Activated naive CD4-positive, alpha-beta T cell treated with anti-CD3 and anti-CD28 coated beads for 36 hours (primary cell): ENCODE results near the gene PODNL1. TPM values are rescaled to one million over a fixed set of nuclear protein-coding genes. Genes with fewer than 3 reads are reported as not detected.

Experiments used
- CTCF ChIA-PET: fragments of 350-600 bp; sonication (Branson Sonifier 250); formaldehyde crosslinking; loops from one replicate; lab custom pipeline; 2021; ENCODE audit warnings: antibody characterized with exemption; lab: Charles Lee
- DNase-seq: peaks from one replicate; pipeline ENCODE4 v3.0.0-alpha.2; 2020
- H3K27ac Mint-ChIP-seq: one replicate; pipeline ENCODE4 v1.8.0; 2021; ENCODE audit warnings: mild to moderate bottlenecking, mixed read lengths
- H3K27me3 Mint-ChIP-seq: one replicate; pipeline ENCODE4 v1.8.0; 2021; ENCODE audit warnings: low read depth, mixed read lengths
- H3K36me3 Mint-ChIP-seq: one replicate; pipeline ENCODE4 v1.8.0; 2021; ENCODE audit warnings: low read depth, mixed read lengths
- H3K4me1 Mint-ChIP-seq: one replicate; pipeline ENCODE4 v1.8.0; 2021; ENCODE audit warnings: low read depth, mixed read lengths
- H3K4me3 Mint-ChIP-seq: one replicate; pipeline ENCODE4 v1.8.0; 2021; ENCODE audit warnings: mild to moderate bottlenecking, moderate library complexity, mixed read lengths
- H3K9me3 Mint-ChIP-seq: one replicate; pipeline ENCODE4 v1.8.0; 2021; ENCODE audit warnings: mixed read lengths
- intact Hi-C: fragments of 100-400 bp; cut with micrococcal nuclease; formaldehyde crosslinking; loops from one replicate; pipeline ENCODE4 v1.15.1; 2023
- total RNA-seq, 2 experiments: library from RNA; stranded (reverse); gene quantifications; one replicate each; pipeline ENCODE4 v1.2.3, GENCODE V29; 2021

Gene PODNL1
- total RNA-seq, 2 experiments from 2014 or later, result 0.29 TPM; not detected in 1

GRCh38 chr19:13896227-13896626, 42.0 kb downstream of the PODNL1 start:
- no peak for DNase-seq
- peaks cover 3% of the 10 kb centered on the region for H3K36me3 Mint-ChIP-seq
- CTCF ChIA-PET, result no interaction called here
- H3K4me3 Mint-ChIP-seq, result no peak overlapping the region
- no peaks in the 10 kb centered on the region for H3K9me3 Mint-ChIP-seq
- H3K4me1 Mint-ChIP-seq, result no peaks in the 10 kb centered on the region
- no peaks in the 10 kb centered on the region for H3K27me3 Mint-ChIP-seq
- no peak overlapping the region for H3K27ac Mint-ChIP-seq
- intact Hi-C loops, result no loop called here

GRCh38 chr19:13894552-13894951, 43.7 kb downstream of the PODNL1 start:
- intact Hi-C loops, result loop anchor here (5.0 kb wide), 1 partner anchor 288 kb away; no protein-coding TSS in a partner anchor
- no peaks in the 10 kb centered on the region for H3K9me3 Mint-ChIP-seq
- no peak overlapping the region for H3K27ac Mint-ChIP-seq
- H3K4me3 Mint-ChIP-seq, result no peak overlapping the region
- no peak for DNase-seq
- no peaks in the 10 kb centered on the region for H3K4me1 Mint-ChIP-seq
- peaks cover 3% of the 10 kb centered on the region for H3K36me3 Mint-ChIP-seq
- no peaks in the 10 kb centered on the region for H3K27me3 Mint-ChIP-seq
- CTCF ChIA-PET, result interaction anchor here (0.9 kb wide), 1 partner anchor 136 kb away, joined by 3 read pairs; no protein-coding TSS in a partner anchor

GRCh38 chr19:13892870-13893269, 45.3 kb downstream of the PODNL1 start:
- Mint-ChIP-seq H3K4me3 (no peak overlapping the region), H3K9me3 (no peaks in the 10 kb centered on the region), H3K4me1 (no peaks in the 10 kb centered on the region), H3K36me3 (peaks cover 3% of the 10 kb centered on the region), H3K27me3 (no peaks in the 10 kb centered on the region), H3K27ac (no peak overlapping the region)
- CTCF ChIA-PET, result interaction anchor here (1.1 to 1.3 kb wide), 2 partner anchors 14 to 30 kb away, joined by 3 to 4 read pairs; no protein-coding TSS in a partner anchor
- intact Hi-C loops, result loop anchor here (5.0 kb wide), 1 partner anchor 289 kb away; no protein-coding TSS in a partner anchor
- no peak for DNase-seq

- H3K4me1 Mint-ChIP-seq, result no peaks in the 10 kb centered on the region
- H3K27ac Mint-ChIP-seq, result no peak overlapping the region
- DNase-seq, result no peak
- intact Hi-C loops, result loop anchor here (5.0 kb wide), 1 partner anchor 292 kb away; no protein-coding TSS in a partner anchor
- H3K27me3 Mint-ChIP-seq, result no peaks in the 10 kb centered on the region
- CTCF ChIA-PET, result no interaction called here
- no peaks in the 10 kb centered on the region for H3K9me3 Mint-ChIP-seq
- no peak overlapping the region for H3K4me3 Mint-ChIP-seq
- H3K36me3 Mint-ChIP-seq, result peaks cover 3% of the 10 kb centered on the region
Observed at GRCh38 chr19:13890136-13890535, 48.1 kb downstream of the PODNL1 start.

- H3K27me3 Mint-ChIP-seq, result no peaks in the 10 kb centered on the region
- peaks cover 5% of the 10 kb centered on the region for H3K4me1 Mint-ChIP-seq
- intact Hi-C loops, result no loop called here
- no peaks in the 10 kb centered on the region for H3K9me3 Mint-ChIP-seq
- H3K36me3 Mint-ChIP-seq, result peaks cover 3% of the 10 kb centered on the region
- H3K27ac Mint-ChIP-seq, result no peak overlapping the region
- no peak for DNase-seq
- no peak overlapping the region for H3K4me3 Mint-ChIP-seq
- CTCF ChIA-PET, result interaction anchor here (0.6 kb wide), 1 partner anchor 336 kb away, joined by 5 read pairs; no protein-coding TSS in a partner anchor
Observed at GRCh38 chr19:13888281-13888680, 49.9 kb downstream of the PODNL1 start.

- Mint-ChIP-seq H3K36me3 (no peaks in the 10 kb centered on the region), H3K4me1 (peaks cover 7% of the 10 kb centered on the region), H3K27me3 (no peaks in the 10 kb centered on the region), H3K9me3 (no peaks in the 10 kb centered on the region), H3K27ac (no peak overlapping the region), H3K4me3 (no peak overlapping the region)
- intact Hi-C loops, result no loop called here
- no peak for DNase-seq
- CTCF ChIA-PET, result interaction anchor here (0.6 to 1.0 kb wide), 2 partner anchors 69 to 335 kb away, joined by 5 to 6 read pairs; no protein-coding TSS in a partner anchor
Observed at GRCh38 chr19:13887517-13887916, 50.7 kb downstream of the PODNL1 start.

- no peak overlapping the region for H3K4me3 Mint-ChIP-seq
- no peaks in the 10 kb centered on the region for H3K9me3 Mint-ChIP-seq
- H3K27me3 Mint-ChIP-seq, result no peaks in the 10 kb centered on the region
- no peak overlapping the region for H3K27ac Mint-ChIP-seq
- no peaks in the 10 kb centered on the region for H3K36me3 Mint-ChIP-seq
- CTCF ChIA-PET, result interaction anchor here (1.0 to 2.4 kb wide), 2 partner anchors 69 to 186 kb away, joined by 6 to 10 read pairs; partner anchors contain the start of gene MISP3
- H3K4me1 Mint-ChIP-seq, result peaks cover 10% of the 10 kb centered on the region
- intact Hi-C loops, result no loop called here
- no peak for DNase-seq
Observed at GRCh38 chr19:13887018-13887436, 51.2 kb downstream of the PODNL1 start.

GRCh38 chr19:13885826-13886365, 52.3 kb downstream of the PODNL1 start:
- no peak for DNase-seq
- intact Hi-C loops, result no loop called here
- H3K27me3 Mint-ChIP-seq, result no peaks in the 10 kb centered on the region
- CTCF ChIA-PET, result interaction anchor here (0.6 to 2.4 kb wide), 2 partner anchors 18 to 187 kb away, joined by 3 to 10 read pairs; partner anchors contain the start of gene MISP3
- no peak overlapping the region for H3K4me3 Mint-ChIP-seq
- no peaks in the 10 kb centered on the region for H3K9me3 Mint-ChIP-seq
- no peaks in the 10 kb centered on the region for H3K36me3 Mint-ChIP-seq
- no peak overlapping the region for H3K27ac Mint-ChIP-seq
- H3K4me1 Mint-ChIP-seq, result peaks cover 22% of the 10 kb centered on the region

- intact Hi-C loops, result loop anchor here (5.0 kb wide), 1 partner anchor 587 kb away; no protein-coding TSS in a partner anchor
- no peaks in the 10 kb centered on the region for H3K36me3 Mint-ChIP-seq
Observed at GRCh38 chr19:13884726-13885591, 53.3 kb downstream of the PODNL1 start.

GRCh38 chr19:13883516-13884064, 54.6 kb downstream of the PODNL1 start:
- intact Hi-C loops, result loop anchor here (5.0 kb wide), 1 partner anchor 589 kb away; no protein-coding TSS in a partner anchor
- Mint-ChIP-seq H3K27ac (no peak overlapping the region), H3K27me3 (no peaks in the 10 kb centered on the region), H3K4me1 (peaks cover 34% of the 10 kb centered on the region), H3K36me3 (no peaks in the 10 kb centered on the region), H3K4me3 (no peak overlapping the region), H3K9me3 (no peaks in the 10 kb centered on the region)
- no peak for DNase-seq
- CTCF ChIA-PET, result interaction anchor here (0.8 to 2.4 kb wide), 4 partner anchors 148 to 190 kb away, joined by 3 to 8 read pairs (median 5); partner anchors contain the start of gene IL27RA

More at GRCh38 chr19:13884726-13885591, 53.3 kb downstream of the PODNL1 start:
- no peaks in the 10 kb centered on the region for H3K9me3 Mint-ChIP-seq
- no peak for DNase-seq
- no peak overlapping the region for H3K27ac Mint-ChIP-seq
- CTCF ChIA-PET, result interaction anchor here (1.7 to 2.4 kb wide), 2 partner anchors 163 to 188 kb away, joined by 8 to 10 read pairs; partner anchors contain the start of gene MISP3
- no peaks in the 10 kb centered on the region for H3K27me3 Mint-ChIP-seq
- H3K4me1 Mint-ChIP-seq, result peaks cover 29% of the 10 kb centered on the region
- H3K4me3 Mint-ChIP-seq, result no peak overlapping the region

GRCh38 chr19:13882836-13883235, 55.4 kb downstream of the PODNL1 start:
- intact Hi-C loops, result loop anchor here (5.0 kb wide), 1 partner anchor 589 kb away; no protein-coding TSS in a partner anchor
- Mint-ChIP-seq H3K4me3 (no peak overlapping the region), H3K27ac (no peak overlapping the region), H3K9me3 (no peaks in the 10 kb centered on the region), H3K4me1 (peaks cover 34% of the 10 kb centered on the region), H3K27me3 (no peaks in the 10 kb centered on the region), H3K36me3 (no peaks in the 10 kb centered on the region)
- CTCF ChIA-PET, result interaction anchor here (0.8 to 3.0 kb wide), 9 partner anchors 18 to 233 kb away, joined by 3 to 16 read pairs (median 4); partner anchors contain the start of gene IL27RA
- DNase-seq, result no peak
